ENCODE measurements around the gene SPATA13. TPM values are rescaled to one million over a fixed set of nuclear protein-coding genes. Genes with fewer than 3 reads are reported as not detected.

Gene SPATA13
- total and polyA plus RNA-seq, 2 donors (not counting 1 experiment from before 2014, with no cell fraction given) = 5.7 to 8.3 TPM

- H2AFZ ChIP-seq (ENCODE audit: insufficient read depth, low read depth, low read length, poor library complexity, severe bottlenecking) = no peak overlapping the region
- TF ChIP-seq EZH2 (IDR thresholded peaks at IDR 0.05; ENCODE audit: borderline replicate concordance, insufficient read depth, low read depth, low read length, poor library complexity, severe bottlenecking) (no peak), CTCF (IDR thresholded peaks at IDR 0.05) (peak; percentile 87)
- ATAC-seq (ENCODE audit: low read depth) (peak; percentile 64), DNase-seq (peak; percentile 81)
- H3K36me3 ChIP-seq (replicated peaks in 1 of 2; ENCODE audit: control extremely low read depth in 1 of 2, control insufficient read depth in 1 of 2, extremely low read depth in 1 of 2, insufficient read depth in 2 of 2, low read length in 1 of 2) = no peaks in the 10 kb centered on the region
- no peaks in the 10 kb centered on the region for H3K79me2 ChIP-seq (ENCODE audit: control insufficient read depth, insufficient read depth, low read length)
- no peaks in the 10 kb centered on the region for H3K27me3 ChIP-seq (replicated peaks in 1 of 4; ENCODE audit: control extremely low read depth in 1 of 4, control insufficient read depth in 3 of 4, insufficient read depth in 4 of 4, low read length in 3 of 4)
- Mint-ChIP-seq H3K9me3 (ENCODE audit: insufficient read depth) (no peaks in the 10 kb centered on the region), H3K4me1 (peaks cover 49% of the 10 kb centered on the region), H3K4me3 (no peak overlapping the region), H3K27me3 (no peaks in the 10 kb centered on the region), H3K27ac (no peak overlapping the region)
- H3K4me2 ChIP-seq (replicated peaks; ENCODE audit: low read depth, low read length, poor library complexity, severe bottlenecking) = no peak overlapping the region
- H3K9ac ChIP-seq (ENCODE audit: low read length) = no peak overlapping the region
- no peak overlapping the region for H3K4me3 ChIP-seq (ENCODE audit: control extremely low read depth in 1 of 5, extremely low read depth in 1 of 5, insufficient read depth in 1 of 5, low read depth in 2 of 5, low read length in 4 of 5)
- intact Hi-C loops (cut with micrococcal nuclease) = loop anchor here (1.0 to 5.0 kb wide), 3 partner anchors 167 to 754 kb away; partner anchors contain the start of gene MIPEP
- ChIA-PET CTCF (interaction anchor here (0.6 to 3.8 kb wide), 13 partner anchors 8 to 753 kb away, joined by 3 to 64 read pairs (median 6); partner anchors contain the start of gene SPATA13), POLR2A (no interaction called here)
- 29% methylated on average over 2 of the region's 6 CpGs for WGBS (ENCODE audit: insufficient coverage)
- H4K20me1 ChIP-seq (ENCODE audit: control insufficient read depth, insufficient read depth, low read length, poor library complexity, severe bottlenecking) = no peaks in the 10 kb centered on the region
- no peak overlapping the region for H3K27ac ChIP-seq (ENCODE audit: low read length in 2 of 2)
- peaks cover 0 to 7% (median 0%) of the 10 kb centered on the region in 3 donors for H3K9me3 ChIP-seq (ENCODE audit: control extremely low read depth in 1 of 3, control insufficient read depth in 2 of 3, insufficient read depth in 1 of 3, low read length in 2 of 3)
- H3K4me1 ChIP-seq (ENCODE audit: control insufficient read depth in 2 of 2, insufficient read depth in 2 of 2, low read length in 2 of 2) = peaks cover 34 to 47% of the 10 kb centered on the region in 2 donors
These were observed 59.7 kb downstream of the SPATA13 start for GRCh38 chr13:24220086-24220703.

- no peaks in the 10 kb centered on the region for H3K9me3 Mint-ChIP-seq (ENCODE audit: insufficient read depth)
- H3K4me3 ChIP-seq (ENCODE audit: control extremely low read depth in 1 of 5, extremely low read depth in 1 of 5, insufficient read depth in 1 of 5, low read depth in 2 of 5, low read length in 4 of 5) = no peak overlapping the region
- no peaks in the 10 kb centered on the region for H3K27me3 ChIP-seq (replicated peaks in 1 of 4; ENCODE audit: control extremely low read depth in 1 of 4, control insufficient read depth in 3 of 4, insufficient read depth in 4 of 4, low read length in 3 of 4)
- peaks cover 46% of the 10 kb centered on the region for H3K4me1 Mint-ChIP-seq
- TF ChIP-seq EZH2 (IDR thresholded peaks at IDR 0.05; ENCODE audit: borderline replicate concordance, insufficient read depth, low read depth, low read length, poor library complexity, severe bottlenecking) = no peak
- TF ChIP-seq CTCF (IDR thresholded peaks at IDR 0.05) = no peak
- POLR2A ChIA-PET = no interaction called here
- DNase-seq = no peak
- H3K9ac ChIP-seq (ENCODE audit: low read length) = no peak overlapping the region
- intact Hi-C loops (cut with micrococcal nuclease) = loop anchor here (5.0 kb wide), 1 partner anchor 334 kb away; the partner anchor contains the start of gene MIPEP
- H3K79me2 ChIP-seq (ENCODE audit: control insufficient read depth, insufficient read depth, low read length) = no peaks in the 10 kb centered on the region
- H3K9me3 ChIP-seq (ENCODE audit: control extremely low read depth in 1 of 3, control insufficient read depth in 2 of 3, insufficient read depth in 1 of 3, low read length in 2 of 3) = peaks cover 0 to 7% (median 0%) of the 10 kb centered on the region in 3 donors
- 92% methylated on average over 1 of the region's 2 CpGs for WGBS (ENCODE audit: insufficient coverage)
- ATAC-seq (ENCODE audit: low read depth) = no peak
- no peak overlapping the region for H3K27ac ChIP-seq (ENCODE audit: low read length in 2 of 2)
- no peak overlapping the region for H2AFZ ChIP-seq (ENCODE audit: insufficient read depth, low read depth, low read length, poor library complexity, severe bottlenecking)
- no peak overlapping the region for H3K4me3 Mint-ChIP-seq
- no peak overlapping the region for H3K27ac Mint-ChIP-seq
- no peak overlapping the region for H3K4me2 ChIP-seq (replicated peaks; ENCODE audit: low read depth, low read length, poor library complexity, severe bottlenecking)
- no peaks in the 10 kb centered on the region for H3K27me3 Mint-ChIP-seq
- H4K20me1 ChIP-seq (ENCODE audit: control insufficient read depth, insufficient read depth, low read length, poor library complexity, severe bottlenecking) = no peaks in the 10 kb centered on the region
- peaks cover 26 to 44% of the 10 kb centered on the region in 2 donors for H3K4me1 ChIP-seq (ENCODE audit: control insufficient read depth in 2 of 2, insufficient read depth in 2 of 2, low read length in 2 of 2)
- CTCF ChIA-PET = interaction anchor here (0.9 to 3.8 kb wide), 4 partner anchors 8 to 192 kb away, joined by 3 to 64 read pairs (median 12); no protein-coding TSS in a partner anchor
- H3K36me3 ChIP-seq (replicated peaks in 1 of 2; ENCODE audit: control extremely low read depth in 1 of 2, control insufficient read depth in 1 of 2, extremely low read depth in 1 of 2, insufficient read depth in 2 of 2, low read length in 1 of 2) = no peaks in the 10 kb centered on the region
These were observed 60.5 kb downstream of the SPATA13 start for GRCh38 chr13:24221007-24221406.

Measured in B cell (primary cell).